Body of pancreas (tissue), 4 donors: ENCODE data around the gene NPPC.

Experiments
- POLR2A ChIP-seq, 3 donors: fragments of 450-650 bp; IDR thresholded peaks; one replicate each; pipeline ENCODE4 v1.6.1; 2016; ENCODE audit warnings: antibody characterized with exemption in 3 of 3, mild to moderate bottlenecking in 2 of 3
- TF ChIP-seq, protein P1 (sequence below), 7 experiments: fragments of 450-650 bp in 4 of 7; fragments of 200-600 bp in 3 of 7; sonication (generic) in 3 of 7; IDR thresholded peaks; one replicate each; pipeline ENCODE4 v1.5.1; 2016 to 2019; ENCODE audit warnings: antibody characterized with exemption in 7 of 7

DNA sequence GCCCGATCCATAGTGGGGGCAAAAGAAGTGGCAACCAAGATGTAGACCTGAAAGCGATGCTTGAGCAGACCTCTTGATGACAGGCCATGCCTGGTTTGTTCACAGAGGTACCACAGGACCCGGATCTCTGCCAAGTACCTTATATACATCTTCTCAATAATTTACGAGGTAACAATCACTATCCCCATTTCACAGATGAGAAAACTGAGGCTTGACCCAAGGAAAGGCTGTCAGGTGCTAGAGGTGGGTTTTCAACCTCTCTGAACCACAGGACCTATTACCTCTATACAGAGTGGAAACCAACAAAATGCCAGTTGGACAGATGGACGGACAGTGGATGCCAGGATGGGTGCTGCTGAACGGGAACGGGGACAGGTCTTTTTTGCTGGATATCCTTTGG is 21.5 kb upstream of the NPPC start:
- TF ChIP-seq, protein P1, sequence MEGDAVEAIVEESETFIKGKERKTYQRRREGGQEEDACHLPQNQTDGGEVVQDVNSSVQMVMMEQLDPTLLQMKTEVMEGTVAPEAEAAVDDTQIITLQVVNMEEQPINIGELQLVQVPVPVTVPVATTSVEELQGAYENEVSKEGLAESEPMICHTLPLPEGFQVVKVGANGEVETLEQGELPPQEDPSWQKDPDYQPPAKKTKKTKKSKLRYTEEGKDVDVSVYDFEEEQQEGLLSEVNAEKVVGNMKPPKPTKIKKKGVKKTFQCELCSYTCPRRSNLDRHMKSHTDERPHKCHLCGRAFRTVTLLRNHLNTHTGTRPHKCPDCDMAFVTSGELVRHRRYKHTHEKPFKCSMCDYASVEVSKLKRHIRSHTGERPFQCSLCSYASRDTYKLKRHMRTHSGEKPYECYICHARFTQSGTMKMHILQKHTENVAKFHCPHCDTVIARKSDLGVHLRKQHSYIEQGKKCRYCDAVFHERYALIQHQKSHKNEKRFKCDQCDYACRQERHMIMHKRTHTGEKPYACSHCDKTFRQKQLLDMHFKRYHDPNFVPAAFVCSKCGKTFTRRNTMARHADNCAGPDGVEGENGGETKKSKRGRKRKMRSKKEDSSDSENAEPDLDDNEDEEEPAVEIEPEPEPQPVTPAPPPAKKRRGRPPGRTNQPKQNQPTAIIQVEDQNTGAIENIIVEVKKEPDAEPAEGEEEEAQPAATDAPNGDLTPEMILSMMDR (IDR thresholded peaks at IDR 0.05): no peak
- no peak for TF ChIP-seq POLR2A (IDR thresholded peaks at IDR 0.05)
